Esophagus muscularis mucosa (tissue), 3 donors: ENCODE results near the gene GTF2IRD1.

Experiments used
- POLR2A ChIP-seq: fragments of 450-650 bp; IDR thresholded peaks from one replicate; pipeline ENCODE4 v1.6.1; 2017; ENCODE audit warnings: antibody characterized with exemption, moderate library complexity, mild to moderate bottlenecking, low read depth
- POLR2AphosphoS5 ChIP-seq, 2 donors: sonication (generic); formaldehyde crosslinking; IDR thresholded peaks; one replicate each; pipeline ENCODE4 v1.6.1; 2017; ENCODE audit warnings: antibody characterized with exemption in 2 of 2
- TF ChIP-seq, protein P1 (sequence below), 3 experiments: fragments of 200-600 bp in 2 of 3; fragments of 450-650 bp in 1 of 3; sonication (generic) in 2 of 3; IDR thresholded peaks; one replicate each; pipeline ENCODE4 v1.5.1; 2017 to 2019; ENCODE audit warnings: antibody characterized with exemption in 3 of 3, mild to moderate bottlenecking in 2 of 3, moderate library complexity in 1 of 3

- TF ChIP-seq, protein P1, sequence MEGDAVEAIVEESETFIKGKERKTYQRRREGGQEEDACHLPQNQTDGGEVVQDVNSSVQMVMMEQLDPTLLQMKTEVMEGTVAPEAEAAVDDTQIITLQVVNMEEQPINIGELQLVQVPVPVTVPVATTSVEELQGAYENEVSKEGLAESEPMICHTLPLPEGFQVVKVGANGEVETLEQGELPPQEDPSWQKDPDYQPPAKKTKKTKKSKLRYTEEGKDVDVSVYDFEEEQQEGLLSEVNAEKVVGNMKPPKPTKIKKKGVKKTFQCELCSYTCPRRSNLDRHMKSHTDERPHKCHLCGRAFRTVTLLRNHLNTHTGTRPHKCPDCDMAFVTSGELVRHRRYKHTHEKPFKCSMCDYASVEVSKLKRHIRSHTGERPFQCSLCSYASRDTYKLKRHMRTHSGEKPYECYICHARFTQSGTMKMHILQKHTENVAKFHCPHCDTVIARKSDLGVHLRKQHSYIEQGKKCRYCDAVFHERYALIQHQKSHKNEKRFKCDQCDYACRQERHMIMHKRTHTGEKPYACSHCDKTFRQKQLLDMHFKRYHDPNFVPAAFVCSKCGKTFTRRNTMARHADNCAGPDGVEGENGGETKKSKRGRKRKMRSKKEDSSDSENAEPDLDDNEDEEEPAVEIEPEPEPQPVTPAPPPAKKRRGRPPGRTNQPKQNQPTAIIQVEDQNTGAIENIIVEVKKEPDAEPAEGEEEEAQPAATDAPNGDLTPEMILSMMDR (IDR thresholded peaks at IDR 0.05), result no peak
- TF ChIP-seq POLR2AphosphoS5 (IDR thresholded peaks at IDR 0.05), result no peak
- no peak for TF ChIP-seq POLR2A
Observed at GRCh38 chr7:74412603-74413002, 41.1 kb upstream of the GTF2IRD1 start.
